Mesenchymal stem cell (in vitro differentiated cells and primary cell): Measurements from ENCODE around the gene PPAN.
A peak's percentile ranks its signal among the peaks of the same experiment; 100 is the strongest.

Experiments
- DNase-seq: peaks from one replicate; pipeline ENCODE4 v3.0.0-alpha.2; 2013
- H2AFZ ChIP-seq: one replicate; pipeline ENCODE4 v1.6.1; 2013; ENCODE audit warnings: low read depth, mild to moderate bottlenecking, control low read depth, inconsistent platforms, low read length, moderate library complexity
- H2AK5ac ChIP-seq: 2 replicates; pipeline ENCODE4 v1.6.1; 2013; ENCODE audit warnings: low read length, moderate library complexity, mild to moderate bottlenecking, inconsistent platforms; ENCODE audit not compliant: severe bottlenecking
- H2BK120ac ChIP-seq: one replicate; pipeline ENCODE4 v1.6.1; 2013; ENCODE audit warnings: low read depth, mild to moderate bottlenecking, inconsistent platforms, low read length, moderate library complexity
- H2BK12ac ChIP-seq, 2 experiments: one replicate each; pipeline ENCODE4 v1.6.1; 2013; ENCODE audit warnings: inconsistent platforms in 2 of 2, low read length in 2 of 2, mild to moderate bottlenecking in 2 of 2, moderate library complexity in 2 of 2, control low read depth in 1 of 2
- H2BK15ac ChIP-seq: one replicate; pipeline ENCODE4 v1.6.1; 2013; ENCODE audit warnings: mild to moderate bottlenecking, low read depth, inconsistent platforms; ENCODE audit not compliant: poor library complexity, severe bottlenecking
- H2BK5ac ChIP-seq: 2 replicates; pipeline ENCODE4 v1.6.1; 2013; ENCODE audit warnings: low read depth, mild to moderate bottlenecking, low read length, control low read depth, inconsistent platforms; ENCODE audit not compliant: poor library complexity, severe bottlenecking
- H3K14ac ChIP-seq, 2 experiments: one replicate each; pipeline ENCODE4 v1.6.1; 2013; ENCODE audit warnings: inconsistent platforms in 2 of 2, low read length in 2 of 2, control low read depth in 1 of 2, mild to moderate bottlenecking in 1 of 2, moderate library complexity in 1 of 2
- H3K18ac ChIP-seq, 2 experiments: one replicate each; pipeline ENCODE4 v1.6.1; 2013; ENCODE audit warnings: inconsistent platforms in 2 of 2, low read length in 2 of 2, control low read depth in 1 of 2, low read depth in 1 of 2, mild to moderate bottlenecking in 1 of 2
- H3K23ac ChIP-seq, 2 experiments: one replicate each; pipeline ENCODE4 v1.6.1; 2013; ENCODE audit warnings: inconsistent platforms in 2 of 2, low read length in 2 of 2, mild to moderate bottlenecking in 2 of 2, moderate library complexity in 2 of 2, control low read depth in 1 of 2
- H3K27ac ChIP-seq: 2 replicates; pipeline ENCODE4 v1.5.1; 2013; ENCODE audit warnings: mild to moderate bottlenecking, moderate library complexity, low read length, control low read depth, inconsistent platforms; ENCODE audit not compliant: poor library complexity, severe bottlenecking
- H3K27me3 ChIP-seq, 2 experiments: 2 replicates each; pipeline versions ENCODE4 v1.6.1 to v1.7.0; 2013; ENCODE audit warnings: low read length in 2 of 2, mild to moderate bottlenecking in 2 of 2, moderate library complexity in 2 of 2, control low read depth in 1 of 2, inconsistent platforms in 1 of 2; ENCODE audit not compliant: control insufficient read depth in 1 of 2, insufficient read depth in 1 of 2
- H3K36me3 ChIP-seq, 2 experiments: 2 replicates each; pipeline versions ENCODE4 v1.6.1 to v1.7.0; 2013; ENCODE audit warnings: low read length in 2 of 2, control low read depth in 1 of 2, inconsistent platforms in 1 of 2, low read depth in 1 of 2, mild to moderate bottlenecking in 1 of 2; ENCODE audit not compliant: insufficient read depth in 2 of 2, control insufficient read depth in 1 of 2
- H3K4ac ChIP-seq, 2 experiments: one replicate each; pipeline ENCODE4 v1.6.1; 2013; ENCODE audit warnings: inconsistent platforms in 2 of 2, low read length in 2 of 2, mild to moderate bottlenecking in 2 of 2, moderate library complexity in 2 of 2, control low read depth in 1 of 2, low read depth in 1 of 2
- H3K4me1 ChIP-seq: 2 replicates; pipeline ENCODE4 v1.6.1; 2013; ENCODE audit warnings: low read depth, low read length, control low read depth; ENCODE audit not compliant: control insufficient read depth, insufficient read depth
- H3K4me2 ChIP-seq: 2 replicates; pipeline ENCODE4 v1.6.1; 2013; ENCODE audit warnings: low read length, mild to moderate bottlenecking, inconsistent platforms; ENCODE audit not compliant: poor library complexity, severe bottlenecking
- H3K4me3 ChIP-seq, 2 experiments: 2 replicates each; pipeline versions ENCODE4 v1.5.1 to v1.7.0; 2013; ENCODE audit warnings: low read length in 2 of 2, mild to moderate bottlenecking in 2 of 2, control low read depth in 1 of 2, low read depth in 1 of 2; ENCODE audit not compliant: insufficient read depth in 1 of 2
- H3K79me1 ChIP-seq: replicated peaks from 2 replicates; pipeline ENCODE4 v1.6.1; 2013; ENCODE audit warnings: mild to moderate bottlenecking, control low read depth, low read length, inconsistent platforms; ENCODE audit not compliant: poor library complexity, severe bottlenecking
- H3K9ac ChIP-seq: 2 replicates; pipeline ENCODE4 v1.7.0; 2013; ENCODE audit warnings: mild to moderate bottlenecking, low read length, moderate library complexity
- H3K9me3 ChIP-seq: 2 replicates; pipeline ENCODE4 v1.7.0; 2013; ENCODE audit warnings: mild to moderate bottlenecking, low read length; ENCODE audit not compliant: control insufficient read depth
- H4K8ac ChIP-seq: one replicate; pipeline ENCODE4 v1.6.1; 2013; ENCODE audit warnings: inconsistent platforms, mild to moderate bottlenecking, low read length, moderate library complexity
- H4K91ac ChIP-seq: one replicate; pipeline ENCODE4 v1.6.1; 2013; ENCODE audit warnings: mild to moderate bottlenecking, low read length, inconsistent platforms
- WGBS: methylation state at CpG from one replicate; pipeline ENCODE4 v1.1.7; 2013; ENCODE audit warnings: mixed read lengths; 5-methylcytosine and 5-hydroxymethylcytosine counted together

Gene PPAN

GRCh38 chr19:10112037-10112761 is 6.0 kb downstream of the PPAN start:
- Histone ChIP-seq H3K4ac (no peak overlapping the region), H3K4me2 (no peak overlapping the region), H3K4me3 (no peak overlapping the region), H2AK5ac (no peak overlapping the region), H3K36me3 (peaks cover 75 to 94% of the 10 kb centered on the region in 2 experiments), H3K27ac (no peak overlapping the region), H2BK12ac (no peak overlapping the region), H2BK120ac (no peak overlapping the region), H2AFZ (no peak overlapping the region), H3K23ac (no peak overlapping the region), H4K91ac (no peak overlapping the region), H2BK15ac (no peak overlapping the region), H2BK5ac (no peak overlapping the region), H3K79me1 (peaks cover 56% of the 10 kb centered on the region), H4K8ac (peak overlapping the region; percentile 40), H3K9ac (no peak overlapping the region), H3K18ac (no peak overlapping the region), H3K27me3 (no peaks in the 10 kb centered on the region), H3K14ac (no peak overlapping the region), H3K4me1 (peaks cover 20% of the 10 kb centered on the region), H3K9me3 (no peaks in the 10 kb centered on the region)
- 72% methylated on average over 22 of the region's 23 CpGs for WGBS
- DNase-seq = peak; percentile 25

- Histone ChIP-seq H3K18ac (no peak overlapping the region), H2BK12ac (no peak overlapping the region), H3K4me2 (no peak overlapping the region), H4K91ac (no peak overlapping the region), H3K14ac (no peak overlapping the region), H2BK15ac (no peak overlapping the region), H3K36me3 (peaks cover 75 to 93% of the 10 kb centered on the region in 2 experiments), H3K9ac (no peak overlapping the region), H3K4me3 (no peak overlapping the region), H2BK5ac (no peak overlapping the region), H4K8ac (no peak overlapping the region), H3K79me1 (peaks cover 53% of the 10 kb centered on the region), H2AK5ac (no peak overlapping the region), H2AFZ (no peak overlapping the region), H3K4ac (no peak overlapping the region), H2BK120ac (no peak overlapping the region), H3K27me3 (no peaks in the 10 kb centered on the region), H3K27ac (no peak overlapping the region), H3K4me1 (peaks cover 12% of the 10 kb centered on the region), H3K23ac (no peak overlapping the region), H3K9me3 (no peaks in the 10 kb centered on the region)
- 53% methylated on average over 24 of the region's 25 CpGs for WGBS
- DNase-seq = no peak
Observed at GRCh38 chr19:10112895-10113591, 6.9 kb downstream of the PPAN start.

GRCh38 chr19:10113592-10113963 is 7.4 kb downstream of the PPAN start:
- WGBS = 84% methylated on average over 19 of the region's 19 CpGs
- Histone ChIP-seq H2AK5ac (no peak overlapping the region), H3K9me3 (no peaks in the 10 kb centered on the region), H3K79me1 (peaks cover 51% of the 10 kb centered on the region), H2AFZ (no peak overlapping the region), H3K23ac (no peak overlapping the region), H2BK120ac (no peak overlapping the region), H3K4me1 (peaks cover 14% of the 10 kb centered on the region), H2BK12ac (peak overlapping the region in 1 of 2 experiments; percentile 19), H3K4me3 (no peak overlapping the region), H3K18ac (no peak overlapping the region), H3K27me3 (no peaks in the 10 kb centered on the region), H3K14ac (no peak overlapping the region), H4K91ac (no peak overlapping the region), H4K8ac (peak overlapping the region; percentile 38), H3K4me2 (no peak overlapping the region), H3K27ac (no peak overlapping the region), H3K4ac (no peak overlapping the region), H2BK15ac (no peak overlapping the region), H3K9ac (no peak overlapping the region), H2BK5ac (no peak overlapping the region), H3K36me3 (peaks cover 74 to 92% of the 10 kb centered on the region in 2 experiments)
- DNase-seq = no peak

GRCh38 chr19:10113964-10114650 is 7.9 kb downstream of the PPAN start:
- H3K14ac ChIP-seq = no peak overlapping the region
- no peak overlapping the region for H4K91ac ChIP-seq
- H2BK5ac ChIP-seq = no peak overlapping the region
- no peak overlapping the region for H3K4me2 ChIP-seq
- no peak overlapping the region for H2AFZ ChIP-seq
- H3K9me3 ChIP-seq = no peaks in the 10 kb centered on the region
- no peaks in the 10 kb centered on the region for H3K27me3 ChIP-seq
- no peak overlapping the region for H3K23ac ChIP-seq
- H3K27ac ChIP-seq = no peak overlapping the region
- WGBS = 96% methylated on average over 43 of the region's 43 CpGs
- H3K36me3 ChIP-seq = peaks cover 69 to 93% of the 10 kb centered on the region in 2 experiments
- no peak overlapping the region for H3K18ac ChIP-seq
- H3K4me1 ChIP-seq = peaks cover 19% of the 10 kb centered on the region
- no peak overlapping the region for H3K4ac ChIP-seq
- no peak overlapping the region for H2BK12ac ChIP-seq
- H3K4me3 ChIP-seq = no peak overlapping the region
- H4K8ac ChIP-seq = no peak overlapping the region
- no peak overlapping the region for H2AK5ac ChIP-seq
- no peak overlapping the region for H2BK120ac ChIP-seq
- H3K79me1 ChIP-seq = peaks cover 49% of the 10 kb centered on the region
- no peak overlapping the region for H2BK15ac ChIP-seq
- no peak overlapping the region for H3K9ac ChIP-seq
- DNase-seq = no peak
